HepG2 (cell line): ENCODE measurements around the gene HS3ST3B1. TPM values are rescaled to one million over a fixed set of nuclear protein-coding genes. Genes with fewer than 3 reads are reported as not detected.

ENCODE experiments used
- ATAC-seq: fragments of 200-7000 bp; cut with Tn5 transposase; 3 replicates; pipeline ENCODE4 v1.9.1; 2020; ENCODE audit warnings: mild to moderate bottlenecking, moderate library complexity
- BruUV-seq: library from RNA; stranded (reverse); fragments of 400-500 nt; replicated peaks from 2 replicates; lab custom pipeline; 2021; lab: Mats Ljungman, UMichigan
- CTCF ChIA-PET: fragments of 300-600 bp; formaldehyde crosslinking; extraction: SDS; loops from one replicate; lab custom pipeline; 2021; ENCODE audit warnings: low total read pairs, inconsistent platforms, low intra/inter-chr PET ratio; lab: Yijun Ruan, JAX
- POLR2A ChIA-PET: fragments of 350-600 bp; sonication (Branson Sonifier 250); formaldehyde crosslinking; loops from one replicate; lab custom pipeline; 2020; ENCODE audit warnings: antibody characterized with exemption, inconsistent platforms; lab: Yijun Ruan, JAX
- DNase-seq: peaks from one replicate; pipeline ENCODE4 v3.0.0-alpha.2; 2015; ENCODE audit warnings: low spot score
- FAIRE-seq: peaks from 3 replicates; lab custom pipeline; 2011; peaks lifted over from hg19 to GRCh38; lab: Jason Lieb, UNC
- H2AFZ ChIP-seq: one replicate; pipeline ENCODE4 v1.6.1; 2011; ENCODE audit warnings: low read length, inconsistent platforms
- H3K27ac ChIP-seq: fragments of 300-600 bp; 3 replicates; pipeline ENCODE4 v1.8.0; 2011; ENCODE audit warnings: mixed run types, mild to moderate bottlenecking, mixed read lengths, low read length, inconsistent platforms; ENCODE audit not compliant: insufficient read depth; ENCODE audit errors: extremely low read length
- H3K27me3 ChIP-seq, 2 experiments: fragments of 200-600 bp in 1 of 2; 2 replicates in 1 of 2; 3 replicates in 1 of 2; pipeline versions ENCODE4 v1.6.0 to v1.8.0; 2011; ENCODE audit warnings: low read length in 2 of 2, mild to moderate bottlenecking in 2 of 2, moderate library complexity in 2 of 2, inconsistent platforms in 1 of 2; ENCODE audit not compliant: insufficient read depth in 2 of 2, control insufficient read depth in 1 of 2
- H3K36me3 ChIP-seq, 2 experiments: fragments of 200-600 bp in 1 of 2; replicated peaks in 1 of 2; 2 replicates in 1 of 2; 3 replicates in 1 of 2; pipeline versions ENCODE4 v1.5.1 to v1.8.0; 2011; ENCODE audit warnings: low read length in 2 of 2, inconsistent platforms in 1 of 2; ENCODE audit not compliant: insufficient read depth in 2 of 2, control insufficient read depth in 1 of 2
- H3K4me1 ChIP-seq: 2 replicates; pipeline ENCODE4 v1.5.1; 2012; ENCODE audit warnings: low read length, inconsistent platforms; ENCODE audit not compliant: insufficient read depth
- H3K4me2 ChIP-seq: 2 replicates; pipeline ENCODE4 v1.6.0; 2011; ENCODE audit warnings: low read depth, low read length, inconsistent platforms
- H3K4me3 ChIP-seq, 3 experiments: fragments of 200-600 bp in 1 of 3; sonication (generic), shearing (Covaris generic) in 1 of 3; replicated peaks in 1 of 3; 2 replicates each; pipeline ENCODE4 v1.5.1; 2011 to 2016; ENCODE audit warnings: low read length in 3 of 3, inconsistent platforms in 2 of 3, low read depth in 2 of 3, mild to moderate bottlenecking in 2 of 3, control low read depth in 1 of 3, mixed read lengths in 1 of 3; ENCODE audit not compliant: insufficient read depth in 1 of 3
- H3K79me2 ChIP-seq: one replicate; pipeline ENCODE4 v1.6.1; 2011; ENCODE audit warnings: low read length, inconsistent platforms; ENCODE audit not compliant: insufficient read depth
- H3K9ac ChIP-seq: 2 replicates; pipeline ENCODE4 v1.6.0; 2011; ENCODE audit warnings: mild to moderate bottlenecking, low read depth, low read length, inconsistent platforms; ENCODE audit not compliant: insufficient read depth
- H3K9me3 ChIP-seq: 2 replicates; pipeline ENCODE4 v1.5.1; 2012; ENCODE audit warnings: mild to moderate bottlenecking, low read length
- H4K20me1 ChIP-seq: 2 replicates; pipeline ENCODE4 v1.6.0; 2011; ENCODE audit warnings: inconsistent platforms, mild to moderate bottlenecking, low read length, moderate library complexity; ENCODE audit not compliant: insufficient read depth
- AGO2 ChIP-seq: fragments of 200-400 bp; formaldehyde crosslinking; optimal IDR thresholded peaks from 2 replicates; pipeline ENCODE3; 2017; ENCODE audit warnings: mild to moderate bottlenecking, low read depth, low read length, moderate library complexity
- RBFOX2 ChIP-seq: fragments of 200-400 bp; formaldehyde crosslinking; IDR thresholded peaks from 2 replicates; pipeline ENCODE4 v1.6.1; 2017; ENCODE audit warnings: low read depth, mild to moderate bottlenecking, low read length
- RBM22 ChIP-seq: fragments of 200-400 bp; formaldehyde crosslinking; optimal IDR thresholded peaks from 2 replicates; pipeline ENCODE3; 2017; ENCODE audit warnings: mild to moderate bottlenecking, low read length, moderate library complexity
- SIN3B ChIP-seq: fragments of 150-350 bp; IDR thresholded peaks from 2 replicates; pipeline ENCODE4 v1.6.1; 2014; ENCODE audit warnings: low read length
- ZKSCAN8 ChIP-seq: IDR thresholded peaks from 2 replicates; pipeline ENCODE4 v1.6.1; 2016; ENCODE audit warnings: borderline replicate concordance, missing genetic modification reagents, missing compliant biosample characterization
- ZNF7 ChIP-seq: IDR thresholded peaks from 2 replicates; pipeline ENCODE4 v1.6.1; 2016; ENCODE audit warnings: missing biosample characterization, missing genetic modification reagents
- WGBS: methylation state at CpG from one replicate; pipeline ENCODE4 v1.1.6; 2017; ENCODE audit warnings: low lambda C conversion rate; 5-methylcytosine and 5-hydroxymethylcytosine counted together
- in situ Hi-C: cut with HindIII; loops from 2 replicates; pipeline ENCODE4 v1.10.0; 2017; ENCODE audit warnings: low pct_unique_long_range_greater_than_20kb; ENCODE audit not compliant: extremely low pct_ligation_motif_present
- intact Hi-C: fragments of 100-400 bp; cut with micrococcal nuclease; formaldehyde crosslinking; loops from one replicate; pipeline ENCODE4 v1.10.0; 2022; ENCODE audit not compliant: unreplicated experiment
- polyA plus RNA-seq, 8 experiments: library from polyadenylated mRNA; depleted of rRNA in 3 of 8; stranded (reverse) in 7 of 8; unstranded in 1 of 8; fragments of >200 nt; fragmentation: Illumina TruSeq in 4 of 8; extraction: Trizol in 4 of 8; gene quantifications; 2 replicates each; pipeline versions ENCODE4 v1.2.1 to v1.2.3, GENCODE V29; 2011 to 2016; ENCODE audit warnings: low read depth in 4 of 8, missing spikeins in 1 of 8, mixed read lengths in 1 of 8; ENCODE audit not compliant: insufficient read depth in 1 of 8
- total RNA-seq, 5 experiments: library from RNA; depleted of rRNA; stranded (reverse); fragments of >200 nt; fragmentation: Illumina TruSeq; extraction: Trizol; gene quantifications; 2 replicates each; pipeline ENCODE4 v1.2.3, GENCODE V29; 2016; ENCODE audit warnings: low read depth in 1 of 5

HS3ST3B1 gene
- total and polyA plus RNA-seq, 2 of the 13 experiments (the other 11 are each of a cell fraction or from before 2014, with no cell fraction given): 15.7 to 39.5 TPM

GRCh38 chr17:14311981-14312380 lies 11.1 kb downstream of the HS3ST3B1 start (continued):
- TF ChIP-seq AGO2: peak; percentile 27
- peak; percentile 37; the same call in 1 of the 2 replicates for TF ChIP-seq RBFOX2
- TF ChIP-seq ZKSCAN8 (CRISPR knock-in tag): no peak
- TF ChIP-seq SIN3B: no peak

- H3K9ac ChIP-seq: no peak overlapping the region
- H2AFZ ChIP-seq: no peak overlapping the region
- no peak for DNase-seq
- TF ChIP-seq ZNF7: no peak
- peak; percentile 38 for TF ChIP-seq RBM22
- TF ChIP-seq RBFOX2: 0 out of 2 replicates have a peak, but pooled peaks have one; percentile 6
- no peak overlapping the region for H3K4me2 ChIP-seq
- no peak for FAIRE-seq
- no peak overlapping the region for H3K27ac ChIP-seq
- ChIA-PET CTCF (no interaction called here), POLR2A (interaction anchor here (1.1 kb wide), 1 partner anchor 12 kb away, joined by 3 read pairs; the partner anchor contains the start of gene HS3ST3B1)
- no peak overlapping the region for H3K4me3 ChIP-seq
- peaks cover 61% of the 10 kb centered on the region for H3K4me1 ChIP-seq
- ATAC-seq: no peak
- in situ Hi-C loops (no loop called here), intact Hi-C loops (no loop called here)
- no peaks in the 10 kb centered on the region for H3K9me3 ChIP-seq
- peaks cover 26% of the 10 kb centered on the region; the same call in 1 of the 2 replicates for H4K20me1 ChIP-seq
- WGBS: 91% methylated on average over 3 of the region's 3 CpGs
- peaks cover 11 to 38% of the 10 kb centered on the region in 2 experiments; a peak in 4 of 5 replicates for H3K36me3 ChIP-seq
- H3K27me3 ChIP-seq: no peaks in the 10 kb centered on the region
- BruUV-seq: no TSS peak
- peaks cover 91% of the 10 kb centered on the region for H3K79me2 ChIP-seq
Measured at GRCh38 chr17:14312522-14312921, 11.6 kb downstream of the HS3ST3B1 start.
